ENCODE measurements around the gene NDOR1. TPM values are rescaled to one million over a fixed set of nuclear protein-coding genes. Genes with fewer than 3 reads are reported as not detected.

NDOR1 gene
- total and polyA plus RNA-seq, 12 donors: 4.6 to 10.6 (median 5.6) TPM

DNA sequence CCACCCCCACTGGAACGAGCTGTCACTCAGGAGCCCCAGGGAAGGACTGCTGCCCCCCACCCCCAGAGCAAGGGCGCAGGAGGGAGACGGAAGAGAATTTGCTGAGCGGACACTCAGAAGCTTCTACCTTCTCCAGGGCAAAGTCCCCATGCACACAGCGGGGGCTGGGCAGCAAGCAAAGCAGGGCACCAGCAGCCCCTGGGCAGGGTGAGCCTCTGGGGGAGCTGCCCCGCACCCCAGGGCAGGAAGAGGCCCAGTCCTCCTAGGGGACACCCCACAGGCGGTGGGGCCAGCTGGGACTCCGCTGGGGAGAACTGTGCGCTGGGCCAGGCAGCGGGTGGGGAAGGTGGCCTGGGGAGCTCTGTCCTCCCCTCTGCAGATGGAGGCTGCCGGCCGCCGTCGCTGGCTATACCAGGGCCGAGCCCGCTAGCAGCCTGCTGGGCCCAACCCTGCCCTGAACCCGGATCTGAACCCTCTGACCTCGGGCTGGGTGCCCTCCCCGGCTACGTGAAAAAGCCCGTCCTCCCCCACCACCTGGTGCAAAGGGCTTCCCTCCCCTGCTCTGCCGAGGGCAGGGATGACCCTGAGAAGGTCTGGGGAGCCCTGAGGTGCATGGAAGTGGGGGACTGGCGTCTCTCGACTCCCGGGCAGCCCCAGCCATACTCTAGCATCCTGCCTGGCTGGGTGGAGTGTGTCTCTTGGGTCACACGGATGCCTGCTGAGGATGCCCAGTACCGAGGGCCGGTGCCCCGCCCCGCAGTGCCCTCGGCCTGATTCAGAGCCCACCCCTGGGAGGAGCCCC lies 24.6 kb downstream of the NDOR1 start:
- intact Hi-C loops (cut with DNase I): loop anchor here in 8 of 10 donors (2.0 to 10.0 kb wide), 7 partner anchors 38 to 445 kb away; partner anchors contain the start of genes ANAPC2 (in 1 of the 8) and SSNA1 (in 1 of the 8)
- no peak for ATAC-seq

DNA sequence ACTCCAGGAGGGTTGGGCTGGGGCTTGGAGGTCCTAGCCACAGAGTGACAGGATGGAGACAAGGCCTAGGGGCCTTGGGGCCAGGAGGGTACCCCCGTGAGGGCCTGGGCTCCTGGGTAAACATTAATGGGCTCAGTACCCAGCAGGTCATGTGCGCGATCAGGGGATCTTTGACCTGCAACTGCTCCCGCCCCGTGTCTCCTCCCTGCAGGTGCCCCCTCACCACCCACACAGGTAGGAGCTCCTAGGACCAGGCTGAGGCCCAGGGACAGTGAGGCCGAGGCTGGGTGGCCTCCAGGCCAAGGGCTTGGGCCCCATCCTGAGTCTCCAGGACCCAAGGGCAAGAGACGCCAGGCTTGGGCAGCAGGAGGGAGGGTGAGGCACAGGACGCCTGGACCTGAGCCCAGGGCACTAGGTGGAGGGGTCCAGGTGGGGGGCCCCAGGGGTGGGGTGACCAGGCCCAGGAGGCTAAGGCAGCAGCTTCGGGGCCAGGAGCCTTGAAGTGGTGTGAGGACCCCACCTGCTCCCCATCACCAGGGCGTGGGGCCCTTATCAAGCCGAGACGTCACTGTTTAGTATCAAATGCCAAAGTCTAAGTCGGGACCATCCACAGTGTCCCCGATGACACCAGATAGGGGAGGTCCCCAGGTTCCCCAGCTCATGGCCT lies 25.3 kb downstream of the NDOR1 start, which contains the start of gene SLC34A3:
Gene SLC34A3 (plus strand): TSS at position 197 of the 667 bp plus-strand sequence. CDS start 802 bp downstream, outside the sequence.
- intact Hi-C loops (cut with DNase I): loop anchor here in 1 of 10 donors (10.0 kb wide), 1 partner anchor 446 kb away; no protein-coding TSS in a partner anchor
- WGBS, 2 donors: 58 to 68% methylated on average over 14 of the region's 14 CpGs
- Histone ChIP-seq H3K36me3 (no peaks in the 10 kb centered on the region), H3K27me3 (peaks cover 16 to 69% (median 64%) of the 10 kb centered on the region in 7 donors), H3K4me1 (peaks cover 0 to 11% (median 2%) of the 10 kb centered on the region in 9 donors), H3K27ac (no peak within 1 kb of the TSS), H3K9me3 (no peaks in the 10 kb centered on the region), H3K4me3 (no peak within 1 kb of the TSS)
- DNase-seq (no peak), ATAC-seq (no peak)
- TF ChIP-seq, protein P1, sequence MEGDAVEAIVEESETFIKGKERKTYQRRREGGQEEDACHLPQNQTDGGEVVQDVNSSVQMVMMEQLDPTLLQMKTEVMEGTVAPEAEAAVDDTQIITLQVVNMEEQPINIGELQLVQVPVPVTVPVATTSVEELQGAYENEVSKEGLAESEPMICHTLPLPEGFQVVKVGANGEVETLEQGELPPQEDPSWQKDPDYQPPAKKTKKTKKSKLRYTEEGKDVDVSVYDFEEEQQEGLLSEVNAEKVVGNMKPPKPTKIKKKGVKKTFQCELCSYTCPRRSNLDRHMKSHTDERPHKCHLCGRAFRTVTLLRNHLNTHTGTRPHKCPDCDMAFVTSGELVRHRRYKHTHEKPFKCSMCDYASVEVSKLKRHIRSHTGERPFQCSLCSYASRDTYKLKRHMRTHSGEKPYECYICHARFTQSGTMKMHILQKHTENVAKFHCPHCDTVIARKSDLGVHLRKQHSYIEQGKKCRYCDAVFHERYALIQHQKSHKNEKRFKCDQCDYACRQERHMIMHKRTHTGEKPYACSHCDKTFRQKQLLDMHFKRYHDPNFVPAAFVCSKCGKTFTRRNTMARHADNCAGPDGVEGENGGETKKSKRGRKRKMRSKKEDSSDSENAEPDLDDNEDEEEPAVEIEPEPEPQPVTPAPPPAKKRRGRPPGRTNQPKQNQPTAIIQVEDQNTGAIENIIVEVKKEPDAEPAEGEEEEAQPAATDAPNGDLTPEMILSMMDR (IDR thresholded peaks at IDR 0.05): no peak

More for the DNA sequence above, 24.6 kb downstream of the NDOR1 start:
- Histone ChIP-seq H3K4me1 (peaks cover 0 to 7% (median 0%) of the 10 kb centered on the region in 9 donors), H3K36me3 (no peaks in the 10 kb centered on the region), H3K27me3 (peaks cover 16 to 67% (median 63%) of the 10 kb centered on the region in 7 donors), H3K27ac (no peak overlapping the region), H3K4me3 (no peak overlapping the region), H3K9me3 (no peaks in the 10 kb centered on the region)
- no peak for DNase-seq
- TF ChIP-seq, protein P1 (IDR thresholded peaks at IDR 0.05): no peak
- WGBS, 2 donors: 63 to 64% methylated on average over 25 to 31 of the region's 31 CpGs

DNA sequence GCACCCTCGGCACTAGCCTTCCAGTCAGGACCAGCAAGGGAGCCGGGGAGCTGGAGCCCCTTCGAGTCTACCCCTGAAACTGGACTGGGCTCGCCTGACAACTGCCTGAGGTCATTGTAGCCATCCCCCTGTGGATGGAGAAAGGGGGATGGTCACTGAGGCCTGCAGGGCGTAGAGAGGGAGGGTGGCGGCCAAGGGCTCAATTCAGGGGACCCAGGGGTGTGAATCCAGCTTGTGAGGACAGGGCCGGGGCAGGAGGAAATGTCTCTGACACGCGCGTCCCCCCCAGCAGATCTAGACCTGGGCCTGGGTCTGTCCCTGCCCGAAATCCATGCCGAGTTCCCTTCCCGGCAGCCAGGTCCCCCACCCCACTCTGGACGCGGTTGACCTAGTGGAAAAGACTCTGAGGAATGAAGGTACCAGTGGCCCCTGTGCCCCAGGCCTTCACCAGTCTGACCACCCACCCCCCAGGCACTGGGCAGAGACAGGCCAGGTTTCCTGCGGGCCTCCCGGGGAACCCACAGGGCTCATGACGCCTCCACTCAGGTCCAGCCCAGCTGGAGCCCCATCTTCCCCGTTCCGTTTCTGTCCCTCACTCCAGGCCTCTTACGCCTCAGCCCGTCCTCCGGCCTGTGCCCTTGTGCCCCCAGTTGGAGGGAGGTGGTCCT lies 26.0 kb downstream of the NDOR1 start:
- 79 to 83% methylated on average over 23 of the region's 23 CpGs for WGBS, 2 donors
- ATAC-seq: no peak
- H3K4me1 ChIP-seq: peaks cover 3 to 17% (median 8%) of the 10 kb centered on the region in 9 donors
- peaks cover 16 to 69% (median 64%) of the 10 kb centered on the region in 7 donors for H3K27me3 ChIP-seq
- no peak overlapping the region for H3K4me3 ChIP-seq
- no peak overlapping the region for H3K27ac ChIP-seq
- H3K36me3 ChIP-seq: no peaks in the 10 kb centered on the region
- TF ChIP-seq, protein P1 (IDR thresholded peaks at IDR 0.05): no peak
- DNase-seq: no peak
- H3K9me3 ChIP-seq: no peaks in the 10 kb centered on the region
- intact Hi-C loops (cut with DNase I): loop anchor here in 1 of 10 donors (10.0 kb wide), 1 partner anchor 447 kb away; no protein-coding TSS in a partner anchor

DNA sequence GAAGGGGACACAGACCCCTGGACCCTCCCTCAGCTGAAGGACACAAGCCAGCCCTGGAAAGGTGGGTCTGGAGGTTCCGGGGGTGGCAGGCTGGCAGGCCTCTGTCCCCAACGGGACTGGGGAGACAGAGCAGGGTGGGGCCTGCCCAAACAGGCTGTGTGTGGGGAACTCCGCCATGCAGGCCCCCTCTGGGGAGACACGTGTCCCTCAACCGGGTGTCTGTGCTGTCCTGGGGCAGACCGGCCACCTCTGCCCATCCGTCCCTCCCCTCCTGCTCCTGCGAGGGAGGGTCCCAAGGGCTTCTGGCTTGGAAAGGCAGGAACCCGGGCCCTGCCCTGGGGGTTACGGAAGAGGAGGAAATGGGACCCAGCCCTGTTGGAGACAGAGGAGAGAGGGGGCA lies 26.6 kb downstream of the NDOR1 start:
- no peak overlapping the region for H3K27ac ChIP-seq
- H3K4me1 ChIP-seq: peaks cover 9 to 22% (median 14%) of the 10 kb centered on the region in 9 donors
- intact Hi-C loops (cut with DNase I): loop anchor here in 1 of 10 donors (10.0 kb wide), 1 partner anchor 447 kb away; no protein-coding TSS in a partner anchor
- no peaks in the 10 kb centered on the region for H3K36me3 ChIP-seq
- DNase-seq (no peak), ATAC-seq (no peak)
- H3K4me3 ChIP-seq: no peak overlapping the region
- WGBS, 2 donors: 61 to 78% methylated on average over 10 of the region's 10 CpGs
- H3K9me3 ChIP-seq: no peaks in the 10 kb centered on the region
- TF ChIP-seq, protein P1 (IDR thresholded peaks at IDR 0.05): no peak
- peaks cover 16 to 69% (median 64%) of the 10 kb centered on the region in 7 donors for H3K27me3 ChIP-seq
